ENCODE data around the gene SLC2A14. TPM values are rescaled to one million over a fixed set of nuclear protein-coding genes. Genes with fewer than 3 reads are reported as not detected.
"Not testable (repeated sequence)": the region's sequence is repeated elsewhere in the genome, so short reads cannot be mapped to it uniquely, and the experiment has no call there.

SLC2A14 gene
- total RNA-seq, 1 donor from 2014 or later: 0.09 TPM

- DNase-seq: no peak
- Mint-ChIP-seq H3K27ac (no peak overlapping the region), H3K27me3 (peaks cover 31% of the 10 kb centered on the region), H3K9me3 (no peaks in the 10 kb centered on the region), H3K4me3 (no peak overlapping the region), H3K4me1 (peaks cover 8% of the 10 kb centered on the region), H3K36me3 (ENCODE audit: low read depth) (no peaks in the 10 kb centered on the region)
- intact Hi-C loops (cut with micrococcal nuclease): no loop called here
Measured at GRCh38 chr12:7856516-7856915, 16.2 kb downstream of the SLC2A14 start.

GRCh38 chr12:7853557-7853956, 19.2 kb downstream of the SLC2A14 start:
- H3K4me1 Mint-ChIP-seq: no peaks in the 10 kb centered on the region
- H3K9me3 Mint-ChIP-seq: no peaks in the 10 kb centered on the region
- no peaks in the 10 kb centered on the region for H3K36me3 Mint-ChIP-seq (ENCODE audit: low read depth)
- intact Hi-C loops (cut with micrococcal nuclease): no loop called here
- no peak overlapping the region for H3K27ac Mint-ChIP-seq
- peaks cover 29% of the 10 kb centered on the region for H3K27me3 Mint-ChIP-seq
- DNase-seq: no peak
- no peak overlapping the region for H3K4me3 Mint-ChIP-seq

- H3K36me3 Mint-ChIP-seq (ENCODE audit: low read depth); H3K9me3 Mint-ChIP-seq; H3K4me1 Mint-ChIP-seq; H3K27ac Mint-ChIP-seq; intact Hi-C loops (cut with micrococcal nuclease); H3K4me3 Mint-ChIP-seq; DNase-seq: not testable (repeated sequence)
- H3K27me3 Mint-ChIP-seq: peaks cover 32% of the 10 kb centered on the region
Measured at GRCh38 chr12:7851622-7852081, 21.1 kb downstream of the SLC2A14 start.

GRCh38 chr12:7850099-7850498, 22.6 kb downstream of the SLC2A14 start:
- DNase-seq, H3K4me3 Mint-ChIP-seq, H3K9me3 Mint-ChIP-seq: not testable (repeated sequence)

GRCh38 chr12:7848098-7848422, 24.7 kb downstream of the SLC2A14 start:
- intact Hi-C loops (cut with micrococcal nuclease); H3K4me1 Mint-ChIP-seq; H3K27ac Mint-ChIP-seq; DNase-seq; H3K9me3 Mint-ChIP-seq; H3K36me3 Mint-ChIP-seq (ENCODE audit: low read depth); H3K4me3 Mint-ChIP-seq: not testable (repeated sequence)
- peaks cover 29% of the 10 kb centered on the region for H3K27me3 Mint-ChIP-seq

More at GRCh38 chr12:7850099-7850498, 22.6 kb downstream of the SLC2A14 start:
- H3K36me3 Mint-ChIP-seq (ENCODE audit: low read depth); H3K27ac Mint-ChIP-seq; H3K4me1 Mint-ChIP-seq; intact Hi-C loops (cut with micrococcal nuclease): not testable (repeated sequence)
- H3K27me3 Mint-ChIP-seq: peaks cover 30% of the 10 kb centered on the region

GRCh38 chr12:7847226-7848097, 25.3 kb downstream of the SLC2A14 start:
- DNase-seq; H3K9me3 Mint-ChIP-seq; H3K4me1 Mint-ChIP-seq; H3K36me3 Mint-ChIP-seq (ENCODE audit: low read depth); intact Hi-C loops (cut with micrococcal nuclease); H3K27ac Mint-ChIP-seq; H3K4me3 Mint-ChIP-seq: not testable (repeated sequence)
- H3K27me3 Mint-ChIP-seq: peaks cover 23% of the 10 kb centered on the region

- no peak overlapping the region for H3K4me3 Mint-ChIP-seq
- H3K36me3 Mint-ChIP-seq (ENCODE audit: low read depth): peaks cover 2% of the 10 kb centered on the region
- peaks cover 6% of the 10 kb centered on the region for H3K4me1 Mint-ChIP-seq
- intact Hi-C loops (cut with micrococcal nuclease): no loop called here
- no peak for DNase-seq
- no peak overlapping the region for H3K27ac Mint-ChIP-seq
- H3K9me3 Mint-ChIP-seq: no peaks in the 10 kb centered on the region
- peaks cover 9% of the 10 kb centered on the region for H3K27me3 Mint-ChIP-seq
Measured at GRCh38 chr12:7844116-7844515, 28.6 kb downstream of the SLC2A14 start.

- Mint-ChIP-seq H3K4me3 (peak overlapping the region; percentile 65), H3K27ac (peak overlapping the region; percentile 88)
- H3K27me3 Mint-ChIP-seq; H3K9me3 Mint-ChIP-seq; intact Hi-C loops (cut with micrococcal nuclease); H3K4me1 Mint-ChIP-seq; H3K36me3 Mint-ChIP-seq (ENCODE audit: low read depth): not testable (repeated sequence)
- DNase-seq: peak; percentile 70
Measured at GRCh38 chr12:7843583-7843982, 29.1 kb downstream of the SLC2A14 start.

- H3K36me3 Mint-ChIP-seq (ENCODE audit: low read depth); H3K4me3 Mint-ChIP-seq; H3K27ac Mint-ChIP-seq; H3K9me3 Mint-ChIP-seq; H3K27me3 Mint-ChIP-seq; intact Hi-C loops (cut with micrococcal nuclease); DNase-seq; H3K4me1 Mint-ChIP-seq: not testable (repeated sequence)
Measured at GRCh38 chr12:7843149-7843548, 29.6 kb downstream of the SLC2A14 start.

- H3K36me3 Mint-ChIP-seq (ENCODE audit: low read depth); H3K4me3 Mint-ChIP-seq; H3K27ac Mint-ChIP-seq; DNase-seq; intact Hi-C loops (cut with micrococcal nuclease); H3K4me1 Mint-ChIP-seq; H3K27me3 Mint-ChIP-seq; H3K9me3 Mint-ChIP-seq: not testable (repeated sequence)
Measured at GRCh38 chr12:7842444-7842843, 30.3 kb downstream of the SLC2A14 start.

GRCh38 chr12:7839848-7840247, 32.9 kb downstream of the SLC2A14 start:
- H3K9me3 Mint-ChIP-seq; H3K36me3 Mint-ChIP-seq (ENCODE audit: low read depth); H3K27ac Mint-ChIP-seq; intact Hi-C loops (cut with micrococcal nuclease); H3K4me3 Mint-ChIP-seq; DNase-seq; H3K4me1 Mint-ChIP-seq; H3K27me3 Mint-ChIP-seq: not testable (repeated sequence)

- intact Hi-C loops (cut with micrococcal nuclease); H3K27me3 Mint-ChIP-seq; H3K4me1 Mint-ChIP-seq; H3K9me3 Mint-ChIP-seq; H3K27ac Mint-ChIP-seq; H3K36me3 Mint-ChIP-seq (ENCODE audit: low read depth); H3K4me3 Mint-ChIP-seq: not testable (repeated sequence)
- DNase-seq: peak; percentile 58
Measured at GRCh38 chr12:7839226-7839625, 33.5 kb downstream of the SLC2A14 start.

GRCh38 chr12:7837366-7837765, 35.3 kb downstream of the SLC2A14 start:
- intact Hi-C loops (cut with micrococcal nuclease): no loop called here
- no peak for DNase-seq
- Mint-ChIP-seq H3K27me3 (peaks cover 5% of the 10 kb centered on the region), H3K36me3 (ENCODE audit: low read depth) (no peaks in the 10 kb centered on the region), H3K27ac (no peak overlapping the region), H3K4me1 (peaks cover under 1% of the 10 kb centered on the region), H3K4me3 (no peak overlapping the region), H3K9me3 (no peaks in the 10 kb centered on the region)

GRCh38 chr12:7835766-7836165, 36.9 kb downstream of the SLC2A14 start:
- Mint-ChIP-seq H3K27ac (no peak overlapping the region), H3K4me3 (no peak overlapping the region), H3K4me1 (peaks cover 3% of the 10 kb centered on the region), H3K9me3 (no peaks in the 10 kb centered on the region), H3K27me3 (peaks cover 5% of the 10 kb centered on the region), H3K36me3 (ENCODE audit: low read depth) (no peaks in the 10 kb centered on the region)
- intact Hi-C loops (cut with micrococcal nuclease): no loop called here
- no peak for DNase-seq

- Mint-ChIP-seq H3K4me3 (no peak overlapping the region), H3K4me1 (peaks cover 3% of the 10 kb centered on the region)
Measured at GRCh38 chr12:7835116-7835515, 37.6 kb downstream of the SLC2A14 start.

More at GRCh38 chr12:7835116-7835515, 37.6 kb downstream of the SLC2A14 start:
- no peak for DNase-seq
- no peaks in the 10 kb centered on the region for H3K36me3 Mint-ChIP-seq (ENCODE audit: low read depth)
- H3K27me3 Mint-ChIP-seq: peaks cover 7% of the 10 kb centered on the region
- H3K27ac Mint-ChIP-seq: no peak overlapping the region
- intact Hi-C loops (cut with micrococcal nuclease): no loop called here
- H3K9me3 Mint-ChIP-seq: no peaks in the 10 kb centered on the region
